ENCODE data around the gene SIX1.

Gene SIX1

DNA sequence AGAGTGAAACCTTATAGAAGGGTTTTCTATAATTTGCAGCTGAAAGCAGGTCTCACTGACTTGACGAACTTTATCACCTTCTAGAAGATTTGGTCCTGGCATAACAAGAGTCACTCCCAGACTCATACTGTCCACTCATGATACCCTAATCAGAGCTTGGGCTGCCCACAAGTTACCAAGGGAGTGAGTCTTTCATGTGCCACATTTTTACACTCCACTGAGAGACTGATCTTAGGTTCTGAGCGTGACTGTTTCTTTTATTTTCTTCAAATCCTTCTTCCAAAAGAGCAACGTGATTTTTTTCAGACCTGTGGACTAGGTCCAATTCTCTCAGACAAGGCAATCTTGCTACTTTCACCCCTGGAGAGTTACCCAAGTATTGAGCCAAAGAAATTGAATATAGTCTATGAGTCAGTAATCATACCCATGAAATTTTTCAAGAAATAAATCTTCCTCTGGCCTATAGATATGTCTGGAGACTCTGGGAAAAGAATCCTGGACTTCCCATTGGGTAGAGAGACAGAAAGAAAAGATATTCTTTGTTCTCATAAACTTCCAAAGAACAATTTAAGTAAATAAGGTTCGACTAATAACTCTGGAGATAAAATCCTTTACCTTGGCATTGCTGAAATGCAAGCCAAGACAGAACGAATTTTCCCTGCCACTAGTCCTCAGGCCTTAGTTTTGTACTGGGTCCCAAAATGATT, 26.9 kb downstream of the SIX1 start:
- Histone ChIP-seq H3K4me3 (no peak overlapping the region), H3K27ac (no peak overlapping the region)
- TF ChIP-seq, protein P1, sequence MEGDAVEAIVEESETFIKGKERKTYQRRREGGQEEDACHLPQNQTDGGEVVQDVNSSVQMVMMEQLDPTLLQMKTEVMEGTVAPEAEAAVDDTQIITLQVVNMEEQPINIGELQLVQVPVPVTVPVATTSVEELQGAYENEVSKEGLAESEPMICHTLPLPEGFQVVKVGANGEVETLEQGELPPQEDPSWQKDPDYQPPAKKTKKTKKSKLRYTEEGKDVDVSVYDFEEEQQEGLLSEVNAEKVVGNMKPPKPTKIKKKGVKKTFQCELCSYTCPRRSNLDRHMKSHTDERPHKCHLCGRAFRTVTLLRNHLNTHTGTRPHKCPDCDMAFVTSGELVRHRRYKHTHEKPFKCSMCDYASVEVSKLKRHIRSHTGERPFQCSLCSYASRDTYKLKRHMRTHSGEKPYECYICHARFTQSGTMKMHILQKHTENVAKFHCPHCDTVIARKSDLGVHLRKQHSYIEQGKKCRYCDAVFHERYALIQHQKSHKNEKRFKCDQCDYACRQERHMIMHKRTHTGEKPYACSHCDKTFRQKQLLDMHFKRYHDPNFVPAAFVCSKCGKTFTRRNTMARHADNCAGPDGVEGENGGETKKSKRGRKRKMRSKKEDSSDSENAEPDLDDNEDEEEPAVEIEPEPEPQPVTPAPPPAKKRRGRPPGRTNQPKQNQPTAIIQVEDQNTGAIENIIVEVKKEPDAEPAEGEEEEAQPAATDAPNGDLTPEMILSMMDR (IDR thresholded peaks at IDR 0.05): no peak
- DNase-seq (ENCODE audit: low spot score): no peak

DNA sequence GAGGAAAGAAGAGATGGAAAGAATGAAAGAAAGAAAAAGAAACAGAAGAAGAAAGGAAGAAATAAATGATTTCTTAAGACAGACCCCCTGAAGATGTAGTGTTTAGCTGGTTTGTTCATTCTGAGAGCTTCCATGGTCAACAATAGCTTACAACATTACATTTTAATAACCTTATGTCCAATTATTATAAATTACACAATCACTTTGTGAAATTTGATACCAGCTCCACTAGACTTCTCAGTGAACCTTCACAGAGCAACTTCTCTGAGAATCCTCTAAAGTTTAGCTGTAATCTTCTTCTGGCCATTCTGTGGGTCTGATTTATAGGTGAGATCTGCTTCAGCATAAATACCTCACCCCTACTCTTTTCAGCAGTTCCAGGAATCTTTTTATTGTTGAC, 27.9 kb downstream of the SIX1 start:
- DNase-seq (ENCODE audit: low spot score): no peak
- TF ChIP-seq, protein P1 (IDR thresholded peaks at IDR 0.05): no peak

DNA sequence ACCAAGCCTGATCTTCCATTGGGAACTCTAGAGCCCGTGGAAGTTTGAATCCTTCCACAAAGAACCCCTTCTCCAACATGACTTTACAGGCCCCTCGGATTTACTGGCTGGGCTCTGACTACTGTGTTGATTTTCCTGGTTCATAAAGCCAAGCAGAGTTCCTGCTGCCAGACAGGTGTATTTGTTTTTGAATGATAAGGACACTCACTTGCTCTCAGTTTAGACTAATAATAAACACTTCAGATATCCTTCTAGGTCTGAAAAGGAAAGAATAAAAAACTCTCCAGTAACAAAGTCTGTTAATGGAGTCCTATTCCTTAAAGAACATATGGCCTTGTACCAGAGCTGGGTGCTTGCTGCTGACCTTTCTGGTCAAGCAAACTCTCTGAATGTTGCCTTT, 31.0 kb downstream of the SIX1 start:
- no peak overlapping the region for H3K4me3 ChIP-seq
- no peak overlapping the region for H3K27ac ChIP-seq
- no peak for DNase-seq (ENCODE audit: low spot score)
- TF ChIP-seq, protein P1 (IDR thresholded peaks at IDR 0.05): no peak

More for the DNA sequence above, 27.9 kb downstream of the SIX1 start:
- Histone ChIP-seq H3K4me3 (no peak overlapping the region), H3K27ac (no peak overlapping the region)

DNA sequence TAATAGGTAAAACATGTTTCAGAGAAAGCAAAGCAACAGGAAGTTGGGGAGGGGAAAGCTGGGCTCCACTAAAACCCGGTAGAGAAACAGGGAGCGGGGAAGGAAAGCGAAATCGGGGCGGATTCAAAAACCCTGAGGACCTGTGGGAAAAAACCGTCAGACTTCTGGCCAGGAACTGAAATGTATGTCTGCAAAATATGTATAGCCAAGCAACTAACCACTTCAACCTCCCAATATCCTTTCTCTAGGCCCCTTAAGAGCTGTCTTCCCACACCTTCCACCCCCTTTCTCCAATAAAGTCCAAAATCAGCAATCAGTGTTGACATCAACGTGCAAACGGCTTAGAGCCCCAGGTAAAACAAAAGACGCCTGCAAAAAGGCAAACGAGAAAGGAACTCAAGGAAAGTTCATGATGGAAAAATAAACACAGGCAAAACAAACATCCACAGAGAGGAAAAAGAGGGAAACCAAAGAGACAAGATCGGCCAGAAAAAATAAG, 32.8 kb downstream of the SIX1 start:
- TF ChIP-seq, protein P1 (IDR thresholded peaks at IDR 0.05): no peak
- no peak for DNase-seq (ENCODE audit: low spot score)
- H3K27ac ChIP-seq: peak overlapping the region in 1 of 2 donors; percentile 36
- peak overlapping the region; percentile 8 for H3K4me3 ChIP-seq

DNA sequence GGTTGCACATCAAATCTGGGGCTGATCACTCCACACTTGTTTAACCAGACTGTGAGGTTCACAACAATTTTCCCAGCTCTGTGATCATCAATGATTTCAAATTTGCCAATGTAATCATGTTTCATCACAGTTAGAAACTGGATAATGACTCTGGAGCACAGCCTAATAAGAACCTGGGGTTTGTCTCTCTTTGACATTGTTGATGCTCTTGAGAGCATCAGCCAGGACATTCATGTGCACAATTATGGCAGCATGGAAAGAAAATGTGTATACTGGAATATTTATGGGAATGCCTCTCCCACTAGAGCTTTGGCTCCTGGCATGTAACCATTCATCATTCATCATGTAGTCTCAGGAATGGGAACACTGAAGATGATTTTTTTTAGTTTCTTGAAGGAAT, 47.0 kb downstream of the SIX1 start:
- H3K27ac ChIP-seq: no peak overlapping the region
- H3K4me3 ChIP-seq: no peak overlapping the region
- TF ChIP-seq, protein P1 (IDR thresholded peaks at IDR 0.05): no peak
- DNase-seq (ENCODE audit: low spot score): no peak

DNA sequence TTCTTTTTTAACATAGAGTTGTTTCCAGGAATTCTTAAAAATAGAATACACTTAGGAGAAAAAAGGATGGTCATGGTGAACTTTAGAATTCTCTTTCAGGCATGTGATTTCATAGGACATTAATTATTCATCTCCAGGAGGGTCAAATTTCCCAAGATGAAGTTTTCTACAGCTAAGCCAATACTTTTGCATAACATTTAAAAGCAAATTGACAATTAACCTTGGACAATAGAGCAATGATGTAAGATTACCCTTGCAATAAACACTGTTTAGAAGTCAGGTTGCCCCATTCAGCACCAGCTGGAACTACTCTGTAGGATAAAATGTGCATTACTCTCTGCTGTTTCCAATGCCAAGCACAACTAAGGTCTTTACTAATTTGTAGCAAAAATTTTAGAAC, 49.5 kb downstream of the SIX1 start:
- no peak for DNase-seq (ENCODE audit: low spot score)
- TF ChIP-seq, protein P1 (IDR thresholded peaks at IDR 0.05): no peak
- H3K27ac ChIP-seq: no peak overlapping the region
- no peak overlapping the region for H3K4me3 ChIP-seq

DNA sequence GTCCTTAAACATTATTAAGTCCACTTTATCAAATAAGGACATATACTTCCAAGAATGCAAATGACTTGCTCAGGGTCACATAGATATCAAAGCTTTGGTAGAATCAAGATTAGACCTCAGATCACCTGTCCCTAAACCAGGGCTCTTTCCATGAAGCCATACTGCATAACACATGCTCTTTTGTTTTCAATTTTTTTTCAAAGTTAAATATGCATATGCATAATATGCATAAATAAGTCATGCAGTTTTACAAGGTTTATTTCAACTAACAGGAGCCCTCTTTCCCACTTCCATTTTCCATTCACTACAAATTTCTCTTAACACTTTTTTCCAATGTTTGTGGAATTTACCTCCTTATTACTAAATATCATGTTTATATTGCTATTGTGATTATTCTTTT, 53.1 kb downstream of the SIX1 start:
- TF ChIP-seq, protein P1 (IDR thresholded peaks at IDR 0.05): no peak
- H3K4me3 ChIP-seq: no peak overlapping the region
- H3K27ac ChIP-seq: no peak overlapping the region
- no peak for DNase-seq (ENCODE audit: low spot score)

Measured in coronary artery (tissue), 2 donors.